CD14-positive monocyte (primary cell): ENCODE measurements around the gene AXIN1. TPM values are rescaled to one million over a fixed set of nuclear protein-coding genes. Genes with fewer than 3 reads are reported as not detected.

ENCODE experiments used
- DNase-seq, 3 donors: peaks; one replicate each; pipeline ENCODE4 v3.0.0-alpha.2; 2011 to 2022
- H2AFZ ChIP-seq: 2 replicates; pipeline ENCODE4 v1.6.0; 2012; ENCODE audit warnings: mild to moderate bottlenecking, low read depth, low read length, inconsistent platforms; ENCODE audit not compliant: insufficient read depth, poor library complexity, severe bottlenecking
- H3K27ac ChIP-seq, 2 donors: 1 replicate in 1 of 2; 2 replicates in 1 of 2; pipeline ENCODE4 v1.5.1; 2012 to 2013; ENCODE audit warnings: low read length in 2 of 2, control low read depth in 1 of 2, inconsistent platforms in 1 of 2, low read depth in 1 of 2, mild to moderate bottlenecking in 1 of 2
- H3K27me3 ChIP-seq, 2 donors: one replicate each; pipeline versions ENCODE4 v1.6.0 to v1.6.1; 2011 to 2013; ENCODE audit warnings: low read length in 2 of 2; ENCODE audit not compliant: control insufficient read depth in 2 of 2, insufficient read depth in 2 of 2
- H3K36me3 ChIP-seq, 2 donors: replicated peaks in 1 of 2; 1 replicate in 1 of 2; 2 replicates in 1 of 2; pipeline versions ENCODE4 v1.5.1 to v1.6.1; 2012 to 2013; ENCODE audit warnings: low read length in 2 of 2, control low read depth in 1 of 2, inconsistent platforms in 1 of 2, mild to moderate bottlenecking in 1 of 2; ENCODE audit not compliant: insufficient read depth in 2 of 2, control insufficient read depth in 1 of 2
- H3K4me1 ChIP-seq, 2 donors: 1 replicate in 1 of 2; 2 replicates in 1 of 2; pipeline versions ENCODE4 v1.5.1 to v1.6.1; 2012 to 2013; ENCODE audit warnings: low read length in 2 of 2, control low read depth in 1 of 2, inconsistent platforms in 1 of 2, mild to moderate bottlenecking in 1 of 2, moderate library complexity in 1 of 2; ENCODE audit not compliant: insufficient read depth in 2 of 2, control insufficient read depth in 1 of 2
- H3K4me2 ChIP-seq: replicated peaks from 2 replicates; pipeline ENCODE3; 2012; ENCODE audit warnings: low read length, moderate library complexity, mild to moderate bottlenecking; ENCODE audit not compliant: poor library complexity, severe bottlenecking; ENCODE audit errors: extremely low read depth
- H3K4me3 ChIP-seq, 3 experiments: fragments of 200-600 bp in 1 of 3; sonication (generic) in 1 of 3; replicated peaks in 1 of 3; 1 replicate in 2 of 3; 2 replicates in 1 of 3; pipeline ENCODE4 v1.5.1; 2011 to 2013; ENCODE audit warnings: low read length in 3 of 3, mild to moderate bottlenecking in 3 of 3, control low read depth in 2 of 3, low read depth in 2 of 3, inconsistent platforms in 1 of 3, moderate library complexity in 1 of 3
- H3K79me2 ChIP-seq: 2 replicates; pipeline ENCODE4 v1.6.0; 2012; ENCODE audit warnings: mild to moderate bottlenecking, control low read depth, inconsistent platforms, low read length, moderate library complexity; ENCODE audit not compliant: insufficient read depth
- H3K9ac ChIP-seq: 2 replicates; pipeline ENCODE4 v1.6.0; 2017; ENCODE audit warnings: low read length, mild to moderate bottlenecking; ENCODE audit not compliant: insufficient read depth, poor library complexity, severe bottlenecking
- H3K9me3 ChIP-seq, 2 donors: replicated peaks in 1 of 2; 1 replicate in 1 of 2; 2 replicates in 1 of 2; pipeline versions ENCODE4 v1.5.1 to v1.6.1; 2012 to 2013; ENCODE audit warnings: low read length in 2 of 2, control low read depth in 1 of 2; ENCODE audit not compliant: control insufficient read depth in 1 of 2, insufficient read depth in 1 of 2
- H4K20me1 ChIP-seq: 2 replicates; pipeline ENCODE4 v1.6.0; 2012; ENCODE audit warnings: mild to moderate bottlenecking, low read length, control low read depth, moderate library complexity; ENCODE audit not compliant: insufficient read depth
- H3K27ac Mint-ChIP-seq, 7 donors: one replicate each; pipeline ENCODE4 v1.8.0; 2020; ENCODE audit warnings: mild to moderate bottlenecking in 7 of 7, mixed read lengths in 7 of 7, moderate library complexity in 6 of 7, inconsistent platforms in 2 of 7
- H3K27me3 Mint-ChIP-seq, 3 donors: one replicate each; pipeline ENCODE4 v1.8.0; 2021 to 2022; ENCODE audit warnings: low read depth in 3 of 3, mild to moderate bottlenecking in 3 of 3, mixed read lengths in 3 of 3, moderate library complexity in 3 of 3, inconsistent platforms in 1 of 3
- H3K36me3 Mint-ChIP-seq, 2 donors: one replicate each; pipeline ENCODE4 v1.8.0; 2020; ENCODE audit warnings: mixed read lengths in 2 of 2, inconsistent platforms in 1 of 2, mild to moderate bottlenecking in 1 of 2
- H3K4me1 Mint-ChIP-seq: one replicate; pipeline ENCODE4 v1.8.0; 2020; ENCODE audit warnings: mild to moderate bottlenecking, mixed read lengths
- H3K4me3 Mint-ChIP-seq, 2 donors: one replicate each; pipeline ENCODE4 v1.8.0; 2020; ENCODE audit warnings: mild to moderate bottlenecking in 2 of 2, mixed read lengths in 2 of 2, moderate library complexity in 1 of 2
- H3K9me3 Mint-ChIP-seq, 7 donors: one replicate each; pipeline ENCODE4 v1.8.0; 2020 to 2022; ENCODE audit warnings: mixed read lengths in 7 of 7, mild to moderate bottlenecking in 6 of 7, moderate library complexity in 6 of 7, inconsistent platforms in 2 of 7
- CTCF ChIP-seq: fragments of 200-600 bp; IDR thresholded peaks from one replicate; pipeline ENCODE4 v1.8.0; 2022; ENCODE audit warnings: antibody characterized with exemption, mild to moderate bottlenecking
- WGBS: methylation state at CpG from one replicate; pipeline ENCODE4 v1.1.5; 2013; ENCODE audit warnings: missing lambda C conversion rate; ENCODE audit not compliant: insufficient coverage; 5-methylcytosine and 5-hydroxymethylcytosine counted together
- intact Hi-C, 2 donors: fragments of 100-400 bp; cut with micrococcal nuclease; formaldehyde crosslinking; loops; one replicate each; pipeline versions ENCODE4 v1.15.0 to v1.15.1; 2023
- polyA plus RNA-seq, 3 donors: library from polyadenylated mRNA; depleted of rRNA in 1 of 3; unstranded in 2 of 3; stranded (reverse) in 1 of 3; fragments of 300-500 nt in 2 of 3; fragments of >200 nt in 1 of 3; fragmentation: Illumina TruSeq in 2 of 3; gene quantifications; 1 replicate in 2 of 3; 2 replicates in 1 of 3; pipeline ENCODE4 v1.2.3, GENCODE V29; 2012 to 2021

AXIN1 gene
- polyA plus RNA-seq, 3 donors = 0.30 to 20.9 (median 0.74) TPM

GRCh38 chr16:317583-317982, 34.9 kb downstream of the AXIN1 start:
- no peak overlapping the region for H3K9ac ChIP-seq
- H3K9me3 ChIP-seq = no peaks in the 10 kb centered on the region
- no peak overlapping the region for H3K4me2 ChIP-seq
- TF ChIP-seq CTCF = no peak
- no peak overlapping the region for H3K27ac Mint-ChIP-seq
- WGBS = 100% methylated on average over 4 of the region's 5 CpGs
- intact Hi-C loops = no loop called here
- peaks cover 50 to 52% of the 10 kb centered on the region in 2 donors for H3K36me3 Mint-ChIP-seq
- DNase-seq = no peak
- H4K20me1 ChIP-seq = peaks cover 67% of the 10 kb centered on the region
- H3K27me3 Mint-ChIP-seq = no peaks in the 10 kb centered on the region
- H3K79me2 ChIP-seq = peaks cover 91% of the 10 kb centered on the region
- H3K4me3 ChIP-seq = no peak overlapping the region
- no peaks in the 10 kb centered on the region for H3K27me3 ChIP-seq
- no peak overlapping the region for H3K27ac ChIP-seq
- H3K4me1 ChIP-seq = no peaks in the 10 kb centered on the region
- H2AFZ ChIP-seq = no peak overlapping the region
- H3K36me3 ChIP-seq = peaks cover 35 to 58% of the 10 kb centered on the region in 2 donors
- H3K4me1 Mint-ChIP-seq = peaks cover 2% of the 10 kb centered on the region
- no peak overlapping the region for H3K4me3 Mint-ChIP-seq
- H3K9me3 Mint-ChIP-seq = no peaks in the 10 kb centered on the region

- no peak overlapping the region for H3K27ac ChIP-seq
- no peak overlapping the region for H2AFZ ChIP-seq
- peaks cover 42 to 65% of the 10 kb centered on the region in 2 donors for H3K36me3 ChIP-seq
- H3K4me1 ChIP-seq = no peaks in the 10 kb centered on the region
- no peaks in the 10 kb centered on the region for H3K27me3 Mint-ChIP-seq
- peak overlapping the region in 3 of 7 donors; percentile 2 to 77 (median 61) for H3K27ac Mint-ChIP-seq
- DNase-seq = no peak
- WGBS = 98% methylated on average over 15 of the region's 19 CpGs
- TF ChIP-seq CTCF = no peak
- intact Hi-C loops = no loop called here
- H3K4me3 ChIP-seq = no peak overlapping the region
- H3K9me3 Mint-ChIP-seq = no peaks in the 10 kb centered on the region
- no peaks in the 10 kb centered on the region for H3K27me3 ChIP-seq
- H3K4me2 ChIP-seq = no peak overlapping the region
- no peaks in the 10 kb centered on the region for H3K9me3 ChIP-seq
- peaks cover 56 to 59% of the 10 kb centered on the region in 2 donors for H3K36me3 Mint-ChIP-seq
- H3K4me3 Mint-ChIP-seq = no peak overlapping the region
- peak overlapping the region; percentile 2 for H3K9ac ChIP-seq
- H3K79me2 ChIP-seq = peaks cover 91% of the 10 kb centered on the region
- peaks cover 62% of the 10 kb centered on the region for H4K20me1 ChIP-seq
- H3K4me1 Mint-ChIP-seq = no peaks in the 10 kb centered on the region
Measured at GRCh38 chr16:316741-317464, 35.6 kb downstream of the AXIN1 start.
